ENCODE measurements around the gene CCDC102B. TPM values are rescaled to one million over a fixed set of nuclear protein-coding genes. Genes with fewer than 3 reads are reported as not detected.

CCDC102B gene
- total RNA-seq (2022; extraction: Qiagen RNA extraction) = 0.22 to 0.39 TPM (median 0.29 TPM) in 5 replicates

DNA sequence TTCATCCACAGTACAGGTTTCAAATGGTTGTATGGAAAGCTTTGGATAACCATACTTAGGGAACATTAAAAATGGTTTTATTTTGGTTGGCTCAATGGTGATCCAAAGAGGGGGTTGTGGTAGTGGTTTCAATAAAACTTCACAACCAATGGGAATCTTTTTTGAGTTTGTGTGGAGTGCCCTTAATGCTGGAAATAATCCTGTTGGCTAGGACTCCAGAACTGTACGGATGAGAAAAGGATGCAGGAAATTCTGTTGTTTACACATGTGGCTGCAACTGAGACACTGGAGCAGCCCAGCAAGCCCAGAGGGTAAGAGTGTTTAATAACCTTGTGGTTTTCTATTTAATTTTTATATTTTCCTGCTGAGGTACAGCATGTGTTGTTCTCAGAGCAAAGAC, at the start of gene CCDC102B:
Gene CCDC102B, plus strand, starts transcription at position 210 of the 400 bp plus-strand sequence. CDS start 38,684 bp downstream, outside the sequence.

Other genes with a start within 250 kb of the CCDC102B start
- 14.2 to 26.7 TPM (median 18.4 TPM) in 5 replicates for gene TMX3, start 83.0 kb upstream of the CCDC102B start, total RNA-seq (2022; extraction: Qiagen RNA extraction)